IPS-18c (cell line): ENCODE measurements around the gene WLS.
"Not testable (repeated sequence)": the region's sequence is repeated elsewhere in the genome, so short reads cannot be mapped to it uniquely, and the experiment has no call there.

Experiments used
- H3K4me3 ChIP-seq: 2 replicates; pipeline ENCODE4 v1.7.0; 2013; ENCODE audit warnings: low read depth, mild to moderate bottlenecking, low read length, moderate library complexity; ENCODE audit not compliant: insufficient read depth
- H3K9me3 ChIP-seq: one replicate; pipeline ENCODE4 v1.6.1; 2013; ENCODE audit warnings: mild to moderate bottlenecking, low read length, moderate library complexity; ENCODE audit not compliant: control insufficient read depth, insufficient read depth

WLS gene

DNA sequence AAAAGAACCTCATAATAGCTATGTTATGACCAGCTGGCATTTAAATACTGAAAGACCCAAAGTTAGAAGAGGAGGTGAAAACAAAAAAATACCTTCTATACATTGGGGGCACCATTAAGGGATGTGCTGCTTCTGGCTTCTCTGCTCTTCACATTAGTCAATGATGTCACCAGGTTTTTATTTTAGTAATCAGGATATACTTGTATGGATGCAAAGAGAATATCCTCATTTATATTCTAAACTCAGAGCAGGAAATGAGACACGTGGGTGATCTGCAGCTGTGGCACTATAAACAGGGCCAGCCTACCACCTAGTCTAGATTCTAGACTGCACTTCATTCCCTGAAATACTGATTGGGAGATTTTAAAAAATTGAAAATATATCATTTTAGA is 51.2 kb downstream of the WLS start:
- H3K4me3 ChIP-seq = no peak overlapping the region
- no peaks in the 10 kb centered on the region for H3K9me3 ChIP-seq

DNA sequence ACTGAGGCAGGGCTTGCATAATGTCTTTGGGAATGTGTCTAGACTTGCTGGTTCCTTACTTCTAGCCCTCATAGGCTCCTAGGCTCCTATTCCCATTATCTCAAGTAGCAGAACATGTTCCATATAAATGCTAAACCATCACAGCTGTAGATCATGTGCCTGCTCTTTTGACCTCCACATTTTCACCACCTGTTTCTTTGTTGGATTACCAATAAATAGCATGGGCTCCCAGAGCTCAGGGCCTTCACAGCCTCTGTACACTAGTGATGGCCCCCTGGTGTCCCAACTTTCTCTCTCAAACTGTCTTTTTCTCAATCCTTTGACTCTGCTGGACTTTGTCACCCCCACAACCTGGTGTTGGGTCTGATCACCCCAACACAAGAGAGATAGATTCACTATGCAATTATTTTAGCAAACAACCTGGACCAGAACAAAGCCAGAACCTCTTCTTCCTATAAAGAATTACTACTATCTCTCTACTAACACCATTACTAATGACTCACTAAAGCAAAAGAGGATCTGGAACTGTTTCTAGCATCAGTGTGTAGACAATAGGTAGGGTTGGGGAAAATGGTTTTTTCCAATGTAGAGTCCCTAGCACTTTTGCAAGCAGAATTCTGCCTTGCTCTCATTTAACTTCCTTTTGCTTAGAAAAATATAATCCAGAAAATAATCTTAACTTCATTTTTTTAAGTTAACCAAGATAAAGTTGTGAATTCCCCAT is 51.7 kb downstream of the WLS start:
- Histone ChIP-seq H3K9me3 (no peaks in the 10 kb centered on the region), H3K4me3 (no peak overlapping the region)

DNA sequence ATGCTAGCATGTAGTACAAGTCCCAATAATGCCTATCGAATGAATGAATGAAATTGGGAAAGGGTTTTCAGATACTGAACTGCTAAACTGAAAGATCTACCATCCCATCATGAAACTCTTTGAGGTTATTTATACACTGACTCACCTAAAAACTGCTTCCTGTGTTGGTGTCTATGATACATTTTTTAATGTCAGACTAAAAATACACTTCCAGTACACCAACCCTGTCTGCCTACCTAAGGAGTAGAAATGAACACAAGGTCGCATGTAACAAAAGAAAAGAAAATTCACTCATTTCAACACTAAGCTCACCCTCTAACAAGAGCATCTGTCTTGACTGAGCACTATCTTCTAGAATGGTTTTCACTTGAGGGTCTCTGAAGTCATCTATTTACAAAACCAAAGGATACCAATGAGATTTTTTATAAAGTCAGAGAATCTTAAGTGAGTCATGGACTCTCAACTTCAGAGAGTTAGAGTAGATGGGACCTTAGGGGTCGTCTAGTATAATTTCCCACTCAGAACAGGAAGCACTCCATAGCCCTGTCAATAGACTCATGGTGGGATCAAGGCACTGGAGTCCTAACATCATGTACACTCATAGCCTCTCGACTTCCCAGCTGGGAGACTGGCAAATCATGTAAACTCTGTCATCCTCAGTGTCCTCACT is 53.4 kb downstream of the WLS start:
- no peak overlapping the region for H3K4me3 ChIP-seq
- no peaks in the 10 kb centered on the region for H3K9me3 ChIP-seq

DNA sequence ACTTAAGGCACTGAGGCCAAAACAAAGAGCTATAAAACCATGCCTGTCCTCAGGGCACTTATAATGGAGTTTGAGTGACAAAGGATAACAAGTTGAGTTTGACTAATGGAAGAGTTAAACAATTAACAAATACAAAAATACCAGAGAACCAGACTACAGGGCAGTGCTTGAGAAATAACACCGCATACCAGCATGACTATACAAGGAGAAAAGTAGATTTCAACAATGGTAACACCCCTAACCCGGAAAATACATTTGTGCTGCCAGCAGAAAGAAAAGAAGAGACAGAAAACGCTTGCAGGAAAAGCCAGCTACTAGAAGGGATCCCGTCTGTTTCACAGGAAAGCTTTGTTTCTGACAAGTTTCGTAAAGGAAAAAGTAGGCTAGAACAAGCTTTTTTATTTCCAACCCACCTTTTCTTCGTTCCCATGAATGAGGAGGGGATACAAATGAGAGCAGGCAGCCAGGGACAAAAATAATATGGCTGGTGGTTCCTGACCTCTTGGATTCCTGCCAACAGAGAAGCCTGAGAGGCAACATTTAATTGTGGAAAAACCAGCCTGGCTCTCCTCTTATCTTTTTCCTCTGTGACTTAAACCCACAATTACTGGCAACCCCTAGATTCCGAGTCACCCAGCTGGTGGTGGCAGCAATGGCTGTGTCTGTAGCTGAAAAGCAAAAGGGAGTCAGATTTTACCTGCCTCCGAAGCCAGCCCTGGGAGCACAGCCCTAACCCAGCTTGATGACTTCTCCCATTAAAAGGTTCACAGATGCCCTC is 56.5 kb downstream of the WLS start:
- no peak overlapping the region for H3K4me3 ChIP-seq

DNA sequence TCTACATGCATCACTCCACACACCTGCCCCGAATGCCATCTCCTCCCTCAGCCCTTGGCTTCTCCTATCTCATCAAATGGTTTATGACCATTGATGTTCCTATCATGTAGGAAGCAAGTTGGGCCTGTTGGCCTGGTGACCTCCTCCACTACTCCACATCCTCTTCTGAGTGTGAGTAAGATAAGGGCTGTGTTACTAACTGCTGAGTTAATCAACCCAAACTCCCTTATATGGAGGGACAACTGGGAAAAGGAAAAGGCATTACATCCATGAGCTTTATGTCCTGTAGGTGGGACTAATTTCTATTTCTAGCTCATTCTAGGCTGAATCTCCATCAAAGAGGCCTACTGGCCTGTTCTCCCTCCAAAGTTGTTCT is 57.6 kb downstream of the WLS start:
- no peak overlapping the region for H3K4me3 ChIP-seq

More for the DNA sequence above, 56.5 kb downstream of the WLS start:
- no peaks in the 10 kb centered on the region for H3K9me3 ChIP-seq

DNA sequence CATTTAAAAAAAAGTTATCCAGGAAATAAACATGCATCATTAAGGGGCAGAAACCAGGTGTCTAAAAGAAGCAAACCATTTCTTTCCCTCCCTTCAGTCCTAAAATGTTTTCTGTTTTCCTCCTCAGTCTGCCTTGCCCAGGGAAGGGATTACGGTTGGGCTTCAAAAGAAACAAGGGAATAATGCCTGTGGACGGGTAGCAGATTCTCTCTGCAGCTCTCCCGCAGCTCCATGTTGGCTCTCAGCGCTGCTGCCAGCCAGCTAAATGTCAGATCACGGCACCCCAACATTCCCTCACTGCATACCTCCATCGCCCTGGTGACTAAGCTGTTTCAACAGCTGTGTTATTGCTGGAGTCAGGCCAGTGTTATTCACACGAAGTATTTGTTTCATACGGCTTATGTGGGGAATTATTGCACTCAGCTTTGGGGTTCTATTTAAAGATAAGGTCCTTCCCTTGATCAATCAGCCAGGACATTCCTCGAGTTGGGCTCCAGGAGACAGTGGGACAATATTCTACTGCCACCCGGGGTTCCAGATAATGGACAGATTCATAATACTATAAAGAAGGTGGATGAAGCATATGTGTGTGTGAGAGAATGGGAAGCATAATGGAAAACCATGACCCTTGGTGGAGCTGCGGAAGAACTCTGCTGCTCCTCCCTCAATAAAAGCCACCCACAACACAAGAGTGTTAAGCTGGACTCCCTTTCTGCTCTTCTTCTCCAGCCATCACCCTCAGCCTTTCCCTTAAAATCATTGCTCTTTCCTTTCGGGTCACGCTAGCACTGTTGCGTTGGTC is 58.2 kb downstream of the WLS start:
- H3K9me3 ChIP-seq = no peaks in the 10 kb centered on the region
- no peak overlapping the region for H3K4me3 ChIP-seq

More for the DNA sequence above, 57.6 kb downstream of the WLS start:
- H3K9me3 ChIP-seq = no peaks in the 10 kb centered on the region

DNA sequence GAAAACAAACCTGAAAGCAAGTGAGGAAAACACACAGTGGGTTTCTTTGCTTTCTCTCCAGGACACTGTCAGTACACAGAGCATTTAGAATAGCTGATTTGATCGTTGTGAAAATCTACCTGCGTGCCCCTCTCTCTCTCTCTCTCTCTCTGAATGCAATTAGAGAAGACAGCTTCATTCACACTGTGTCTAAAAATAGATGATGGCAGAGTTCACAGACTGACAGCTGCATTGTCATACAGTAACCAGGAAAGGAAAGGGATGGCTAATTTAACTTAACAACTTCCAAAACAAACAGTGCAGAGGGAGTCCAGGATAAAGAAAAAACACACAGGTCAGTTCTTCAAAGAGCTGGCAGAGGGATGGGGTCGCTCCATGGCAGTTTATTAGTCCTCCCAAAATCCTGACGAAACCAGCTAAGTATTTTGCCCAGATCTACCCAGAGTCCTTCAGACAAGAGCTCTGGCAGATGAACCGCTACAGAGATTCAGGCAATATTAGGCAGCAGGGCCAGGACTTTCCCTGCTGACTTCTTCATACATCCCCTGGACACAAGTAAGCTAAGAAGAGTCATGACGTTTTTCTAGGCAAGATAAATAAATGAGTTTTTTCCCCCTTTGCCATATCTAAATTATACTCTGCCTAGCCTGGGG is 58.9 kb downstream of the WLS start:
- H3K9me3 ChIP-seq = no peaks in the 10 kb centered on the region
- H3K4me3 ChIP-seq = no peak overlapping the region

DNA sequence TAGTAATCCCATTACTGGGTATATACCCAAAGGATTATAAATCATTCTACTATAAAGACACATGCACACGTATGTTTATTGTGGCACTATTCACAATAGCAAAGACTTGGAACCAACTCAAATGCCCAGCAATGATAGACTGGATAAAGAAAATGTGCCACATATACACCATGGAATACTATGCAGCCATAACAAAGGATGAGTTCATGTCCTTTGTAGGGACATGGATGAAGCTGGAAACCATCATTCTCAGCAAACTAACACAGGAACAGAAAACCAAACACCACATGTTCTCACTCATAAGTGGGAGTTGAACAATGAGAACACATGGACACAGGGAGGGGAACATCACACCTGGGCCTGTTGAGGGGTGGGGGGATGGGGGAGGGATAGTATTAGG is 60.5 kb downstream of the WLS start:
- H3K4me3 ChIP-seq, H3K9me3 ChIP-seq: not testable (repeated sequence)

DNA sequence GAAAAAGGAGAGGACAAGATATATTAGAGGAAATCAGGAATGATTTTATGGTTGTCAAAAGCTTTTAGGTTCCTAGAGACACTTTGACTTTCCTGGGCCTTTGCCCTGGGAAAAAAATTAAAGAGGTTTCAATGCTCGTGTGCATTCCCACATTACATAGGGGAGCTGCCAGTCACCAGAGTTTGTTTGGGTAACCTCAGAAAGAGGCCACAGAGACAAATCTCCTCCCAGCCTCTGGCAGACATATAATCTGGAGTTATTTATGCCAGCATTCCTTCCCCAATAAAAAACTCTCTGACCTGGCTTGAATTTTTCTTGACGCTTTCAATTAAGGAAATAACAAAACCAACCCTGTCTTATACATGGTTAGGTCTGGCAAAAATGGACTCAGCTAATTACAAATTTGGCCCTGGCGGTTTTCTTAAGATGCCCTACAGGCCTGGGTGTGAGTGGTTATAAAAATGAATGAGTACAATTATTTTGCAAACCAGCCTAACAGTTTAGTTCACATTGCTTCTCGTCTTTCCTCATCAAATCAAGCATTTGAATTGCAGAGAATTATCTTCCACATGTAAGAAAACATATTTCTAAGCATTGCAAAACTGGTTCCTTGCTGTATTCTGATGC is 63.7 kb downstream of the WLS start:
- no peak overlapping the region for H3K4me3 ChIP-seq
- H3K9me3 ChIP-seq = no peaks in the 10 kb centered on the region

DNA sequence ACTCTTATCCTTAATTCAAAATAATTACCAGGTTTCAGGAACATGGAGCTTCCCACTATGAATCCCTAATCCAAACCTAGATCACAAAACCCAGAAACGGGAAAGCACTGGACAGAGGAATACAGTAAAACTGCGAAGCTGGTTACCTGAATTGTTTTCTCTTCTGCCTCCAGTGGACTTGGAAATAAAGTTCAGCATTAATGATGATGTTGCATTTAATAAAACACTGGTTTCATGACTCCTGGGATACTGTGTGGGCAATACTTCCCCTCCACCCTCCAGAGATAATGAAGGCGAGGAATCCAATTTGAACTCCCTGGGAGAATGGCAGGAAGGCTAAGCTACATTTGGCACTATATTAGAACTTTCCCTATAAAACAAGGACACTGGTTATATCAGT is 65.1 kb downstream of the WLS start:
- Histone ChIP-seq H3K4me3 (no peak overlapping the region), H3K9me3 (no peaks in the 10 kb centered on the region)

DNA sequence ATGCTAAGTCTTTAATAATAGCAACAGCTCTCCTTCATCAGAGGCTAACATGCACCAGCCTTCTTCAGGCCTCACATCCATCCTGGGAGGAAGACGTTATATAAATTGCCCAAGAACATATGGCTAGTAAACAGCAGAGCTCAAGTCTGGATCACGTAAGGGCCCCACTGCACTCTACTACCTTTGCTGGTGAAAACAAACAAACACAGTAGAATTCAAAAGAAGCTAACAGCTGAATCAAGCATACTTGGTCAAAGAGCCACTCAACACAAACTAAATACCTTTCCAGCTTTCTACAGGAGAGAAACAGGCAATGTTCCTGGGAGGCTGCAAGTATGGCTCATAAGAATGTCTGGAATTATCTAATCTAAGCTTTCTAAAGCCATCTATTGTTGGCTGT is 66.0 kb downstream of the WLS start:
- H3K9me3 ChIP-seq = no peaks in the 10 kb centered on the region
- no peak overlapping the region for H3K4me3 ChIP-seq

DNA sequence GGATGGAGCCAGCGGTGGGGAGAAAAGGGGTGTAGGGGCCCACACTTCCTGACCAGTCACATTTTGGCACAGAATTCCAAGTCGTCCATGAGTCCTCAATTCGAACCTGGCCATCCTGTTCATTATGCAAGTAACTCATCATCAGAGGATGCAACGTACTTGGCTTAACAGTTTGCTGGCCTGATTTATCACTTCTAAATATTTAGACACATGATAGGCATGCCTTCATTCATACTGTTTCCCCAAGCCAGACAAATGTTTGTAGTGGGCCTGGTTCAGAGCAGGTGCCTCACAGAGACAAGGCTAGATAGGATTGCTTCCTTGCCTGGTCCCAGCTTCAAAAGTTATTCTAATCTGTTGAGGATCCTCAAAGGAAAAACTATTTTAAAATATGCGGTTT is 66.7 kb downstream of the WLS start:
- H3K4me3 ChIP-seq = no peak overlapping the region
- no peaks in the 10 kb centered on the region for H3K9me3 ChIP-seq

DNA sequence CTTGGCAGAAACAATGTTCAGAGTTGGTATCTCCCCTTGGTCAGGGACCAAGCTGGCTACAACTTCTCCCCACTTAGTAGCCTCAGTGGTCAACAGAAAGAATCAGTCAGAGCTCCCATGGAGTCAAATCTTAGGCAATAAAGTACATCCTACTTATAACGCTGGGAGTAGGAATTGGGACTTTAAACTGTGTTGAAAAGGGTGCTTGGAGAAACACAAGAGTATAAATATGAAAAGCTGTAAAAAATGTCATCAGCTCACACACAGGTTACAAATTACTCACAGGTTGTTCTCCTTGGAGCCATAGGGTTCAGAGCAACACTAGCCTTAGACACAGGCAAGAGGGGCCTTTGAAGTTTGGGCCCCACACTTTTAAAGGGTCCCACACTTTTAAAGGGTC is 67.4 kb downstream of the WLS start:
- Histone ChIP-seq H3K9me3 (no peaks in the 10 kb centered on the region), H3K4me3 (no peak overlapping the region)

DNA sequence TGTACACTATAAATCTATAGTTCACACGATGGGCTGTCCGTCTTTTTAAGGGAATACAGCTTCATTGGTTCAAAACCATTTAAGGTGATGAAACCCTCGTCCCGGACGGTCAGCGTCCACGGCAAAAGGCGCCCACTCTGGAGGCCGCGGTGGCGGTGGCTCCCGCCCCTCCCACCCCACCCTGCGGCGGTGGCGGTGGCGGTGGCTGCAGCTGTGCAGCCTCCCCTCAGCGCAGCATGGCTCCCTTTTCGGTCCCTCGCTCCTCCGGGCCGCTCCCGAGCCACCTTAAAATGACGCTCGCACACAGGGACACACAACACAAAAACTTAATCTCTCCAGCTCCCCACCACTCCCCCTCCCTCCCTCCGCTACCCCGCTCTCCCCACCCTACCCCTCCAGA is 69.1 kb downstream of the WLS start:
- no peaks in the 10 kb centered on the region for H3K9me3 ChIP-seq
- no peak overlapping the region for H3K4me3 ChIP-seq

DNA sequence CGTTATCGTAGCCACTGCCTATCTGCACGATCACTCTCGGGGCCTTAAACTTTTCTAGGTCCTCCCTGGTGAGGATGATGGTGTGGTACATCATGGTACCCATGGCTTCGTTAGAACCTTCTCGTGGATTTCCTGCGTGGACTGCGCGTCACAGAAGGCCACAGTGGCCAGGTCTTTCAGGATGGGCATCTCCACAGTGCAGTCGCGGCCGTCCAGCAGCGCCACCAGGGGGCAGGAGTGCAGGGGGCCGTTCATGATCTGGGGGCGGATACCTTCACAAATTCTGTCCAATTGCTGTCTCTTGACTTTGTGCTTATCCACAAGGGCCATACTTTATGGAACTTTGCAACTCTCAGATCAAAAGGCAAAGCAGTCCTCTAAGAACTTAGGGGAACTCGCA is 69.6 kb downstream of the WLS start:
- no peaks in the 10 kb centered on the region for H3K9me3 ChIP-seq

DNA sequence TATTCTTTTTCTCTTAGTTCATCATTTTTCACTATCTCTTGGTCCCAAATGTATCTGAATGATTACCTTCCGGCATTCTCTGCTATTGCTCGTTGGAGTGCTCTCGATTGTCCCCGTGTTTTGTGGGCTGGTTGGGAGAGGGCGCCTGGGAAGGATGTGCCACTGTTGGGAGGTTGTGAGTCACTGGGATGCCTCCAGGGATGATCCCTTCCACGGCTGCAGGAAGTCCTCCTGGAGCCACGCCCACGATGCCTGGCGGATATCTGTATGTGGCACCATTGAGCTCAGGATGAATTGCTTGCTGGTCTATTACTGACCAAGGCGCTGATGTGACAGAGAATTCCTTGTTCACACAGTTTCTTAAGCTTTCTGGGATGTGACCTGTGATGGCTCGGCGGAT is 70.7 kb downstream of the WLS start:
- not testable (repeated sequence) for H3K4me3 ChIP-seq, H3K9me3 ChIP-seq

More for the DNA sequence above, 69.6 kb downstream of the WLS start:
- H3K4me3 ChIP-seq = no peak overlapping the region

DNA sequence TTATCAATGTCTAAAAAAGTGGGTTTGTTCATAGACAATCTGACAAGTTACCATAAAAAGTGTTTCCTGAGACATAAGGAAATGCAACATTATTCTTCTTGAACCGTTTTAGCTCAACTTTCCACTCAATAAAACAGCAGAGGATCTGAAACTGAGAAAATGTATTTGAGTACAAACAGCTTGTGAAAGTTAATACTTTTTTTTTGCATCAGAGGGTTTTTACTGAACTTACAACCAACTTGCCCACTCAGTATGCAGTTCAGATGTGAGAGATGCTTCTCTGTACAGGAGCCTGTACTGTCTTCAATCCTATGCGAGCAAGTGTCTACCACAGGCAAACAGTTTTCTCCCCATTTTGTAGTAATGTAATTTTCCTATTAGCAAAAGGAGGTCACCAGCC is 71.4 kb downstream of the WLS start:
- not testable (repeated sequence) for H3K4me3 ChIP-seq, H3K9me3 ChIP-seq
